Dendritic cell treated with granulocyte-macrophage colony-stimulating factor and Interleukin-4, amounts not matched to agents 40 ng/mL and 50 ng/mL, for 4 days (primary cell): ENCODE results near the gene LCN2.
A peak's percentile ranks its signal among the peaks of the same experiment; 100 is the strongest.
"Not testable (repeated sequence)": the region's sequence is repeated elsewhere in the genome, so short reads cannot be mapped to it uniquely, and the experiment has no call there.

Experiments used
- H3K27ac Mint-ChIP-seq: one replicate; pipeline ENCODE4 v1.8.0; 2022; ENCODE audit warnings: mild to moderate bottlenecking, mixed read lengths
- H3K27me3 Mint-ChIP-seq: one replicate; pipeline ENCODE4 v1.8.0; 2022; ENCODE audit warnings: mild to moderate bottlenecking, mixed read lengths
- H3K36me3 Mint-ChIP-seq: one replicate; pipeline ENCODE4 v1.8.0; 2022; ENCODE audit warnings: low read depth, mixed read lengths
- H3K4me1 Mint-ChIP-seq: one replicate; pipeline ENCODE4 v1.8.0; 2022; ENCODE audit warnings: low read depth, mixed read lengths
- H3K4me3 Mint-ChIP-seq: one replicate; pipeline ENCODE4 v1.8.0; 2022; ENCODE audit warnings: mild to moderate bottlenecking, moderate library complexity, mixed read lengths
- H3K9me3 Mint-ChIP-seq: one replicate; pipeline ENCODE4 v1.8.0; 2022; ENCODE audit warnings: mixed read lengths
- intact Hi-C: fragments of 100-400 bp; cut with micrococcal nuclease; formaldehyde crosslinking; loops from one replicate; pipeline ENCODE4 v1.15.0; 2022

The LCN2 gene

DNA sequence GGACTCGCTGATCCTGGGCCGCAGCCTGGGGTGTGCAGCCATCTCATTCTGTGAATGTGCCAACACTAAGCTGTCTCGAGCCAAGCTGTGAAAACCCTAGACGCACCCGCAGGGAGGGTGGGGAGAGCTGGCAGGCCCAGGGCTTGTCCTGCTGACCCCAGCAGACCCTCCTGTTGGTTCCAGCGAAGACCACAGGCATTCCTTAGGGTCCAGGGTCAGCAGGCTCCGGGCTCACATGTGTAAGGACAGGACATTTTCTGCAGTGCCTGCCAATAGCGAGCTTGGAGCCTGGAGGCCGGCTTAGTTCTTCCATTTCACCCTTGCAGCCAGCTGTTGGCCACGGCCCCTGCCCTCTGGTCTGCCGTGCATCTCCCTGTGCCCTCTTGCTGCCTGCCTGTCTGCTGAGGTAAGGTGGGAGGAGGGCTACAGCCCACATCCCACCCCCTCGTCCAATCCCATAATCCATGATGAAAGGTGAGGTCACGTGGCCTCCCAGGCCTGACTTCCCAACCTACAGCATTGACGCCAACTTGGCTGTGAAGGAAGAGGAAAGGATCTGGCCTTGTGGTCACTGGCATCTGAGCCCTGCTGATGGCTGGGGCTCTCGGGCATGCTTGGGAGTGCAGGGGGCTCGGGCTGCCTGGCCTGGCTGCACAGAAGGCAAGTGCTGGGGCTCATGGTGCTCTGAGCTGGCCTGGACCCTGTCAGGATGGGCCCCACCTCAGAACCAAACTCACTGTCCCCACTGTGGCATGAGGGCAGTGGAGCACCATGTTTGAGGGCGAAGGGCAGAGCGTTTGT, 41.6 kb upstream of the LCN2 start:
- Mint-ChIP-seq H3K27ac (no peak overlapping the region), H3K36me3 (peaks cover 89% of the 10 kb centered on the region)
- intact Hi-C loops: no loop called here

DNA sequence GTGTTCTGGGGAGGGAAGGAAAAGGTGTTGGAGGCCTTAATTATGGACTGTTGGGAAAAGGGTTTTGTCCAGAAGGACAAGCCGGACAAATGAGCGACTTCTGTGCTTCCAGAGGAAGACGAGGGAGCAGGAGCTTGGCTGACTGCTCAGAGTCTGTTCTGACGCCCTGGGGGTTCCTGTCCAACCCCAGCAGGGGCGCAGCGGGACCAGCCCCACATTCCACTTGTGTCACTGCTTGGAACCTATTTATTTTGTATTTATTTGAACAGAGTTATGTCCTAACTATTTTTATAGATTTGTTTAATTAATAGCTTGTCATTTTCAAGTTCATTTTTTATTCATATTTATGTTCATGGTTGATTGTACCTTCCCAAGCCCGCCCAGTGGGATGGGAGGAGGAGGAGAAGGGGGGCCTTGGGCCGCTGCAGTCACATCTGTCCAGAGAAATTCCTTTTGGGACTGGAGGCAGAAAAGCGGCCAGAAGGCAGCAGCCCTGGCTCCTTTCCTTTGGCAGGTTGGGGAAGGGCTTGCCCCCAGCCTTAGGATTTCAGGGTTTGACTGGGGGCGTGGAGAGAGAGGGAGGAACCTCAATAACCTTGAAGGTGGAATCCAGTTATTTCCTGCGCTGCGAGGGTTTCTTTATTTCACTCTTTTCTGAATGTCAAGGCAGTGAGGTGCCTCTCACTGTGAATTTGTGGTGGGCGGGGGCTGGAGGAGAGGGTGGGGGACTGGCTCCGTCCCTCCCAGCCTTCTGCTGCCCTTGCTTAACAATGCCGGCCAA, 40.8 kb upstream of the LCN2 start:
- H3K4me3 Mint-ChIP-seq: no peak overlapping the region
- H3K27ac Mint-ChIP-seq: no peak overlapping the region
- peaks cover 89% of the 10 kb centered on the region for H3K36me3 Mint-ChIP-seq
- intact Hi-C loops: no loop called here
- H3K9me3 Mint-ChIP-seq: no peaks in the 10 kb centered on the region
- no peaks in the 10 kb centered on the region for H3K27me3 Mint-ChIP-seq
- H3K4me1 Mint-ChIP-seq: peaks cover 24% of the 10 kb centered on the region

More for the DNA sequence above, 41.6 kb upstream of the LCN2 start:
- peaks cover 30% of the 10 kb centered on the region for H3K4me1 Mint-ChIP-seq
- H3K4me3 Mint-ChIP-seq: no peak overlapping the region
- H3K27me3 Mint-ChIP-seq: no peaks in the 10 kb centered on the region
- no peaks in the 10 kb centered on the region for H3K9me3 Mint-ChIP-seq

GRCh38 chr9:128109050-128109709, 40.1 kb upstream of the LCN2 start:
- H3K4me3 Mint-ChIP-seq: no peak overlapping the region
- H3K36me3 Mint-ChIP-seq: peaks cover 89% of the 10 kb centered on the region
- no peaks in the 10 kb centered on the region for H3K27me3 Mint-ChIP-seq
- H3K4me1 Mint-ChIP-seq: peaks cover 19% of the 10 kb centered on the region
- intact Hi-C loops: no loop called here
- no peak overlapping the region for H3K27ac Mint-ChIP-seq
- no peaks in the 10 kb centered on the region for H3K9me3 Mint-ChIP-seq

GRCh38 chr9:128111726-128112125, 37.5 kb upstream of the LCN2 start:
- H3K27ac Mint-ChIP-seq, intact Hi-C loops, H3K27me3 Mint-ChIP-seq, H3K9me3 Mint-ChIP-seq, H3K4me3 Mint-ChIP-seq: not testable (repeated sequence)
- Mint-ChIP-seq H3K36me3 (peaks cover 77% of the 10 kb centered on the region), H3K4me1 (peaks cover 36% of the 10 kb centered on the region)

DNA sequence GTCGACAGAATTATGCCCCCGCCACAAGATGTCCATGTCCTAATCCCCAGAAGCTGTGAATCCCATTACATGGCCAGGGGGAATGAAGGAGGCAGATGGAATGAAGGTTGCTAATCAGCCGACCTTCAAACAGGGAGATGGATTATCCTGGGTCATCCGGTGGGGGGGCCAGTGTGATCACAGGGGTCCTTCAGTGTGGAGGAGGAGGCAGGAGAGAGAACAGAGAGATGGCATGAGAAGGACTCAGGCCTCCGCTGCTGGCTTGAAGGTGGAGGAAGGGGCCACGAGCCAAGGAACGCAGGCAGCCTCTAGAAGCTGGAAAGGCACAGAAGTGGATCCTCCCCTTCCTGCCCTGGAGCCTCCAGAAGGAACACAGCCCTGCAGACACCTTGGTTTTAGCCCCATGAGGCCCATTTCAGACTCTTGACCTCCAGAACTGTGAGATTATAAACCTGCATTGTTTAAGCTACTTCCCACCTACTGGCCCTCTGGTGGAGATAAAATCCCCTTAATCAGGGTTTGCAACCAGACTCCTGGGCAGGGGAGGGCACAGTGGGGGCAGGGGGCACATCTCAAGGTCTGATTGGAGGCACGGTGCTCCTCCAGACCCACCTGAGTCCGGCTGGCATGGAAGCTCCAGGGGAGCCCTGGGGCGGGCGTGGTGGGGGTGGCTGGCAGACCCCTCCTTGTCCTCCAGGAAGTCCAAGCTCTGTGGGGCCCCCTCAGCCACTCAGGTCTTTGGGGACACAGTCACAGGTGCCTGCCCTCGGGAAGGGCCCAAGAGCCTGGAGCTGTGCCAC, 35.5 kb upstream of the LCN2 start:
- peaks cover 6% of the 10 kb centered on the region for H3K27me3 Mint-ChIP-seq
- H3K9me3 Mint-ChIP-seq: no peaks in the 10 kb centered on the region
- no peak overlapping the region for H3K27ac Mint-ChIP-seq
- intact Hi-C loops: no loop called here
- H3K4me3 Mint-ChIP-seq: no peak overlapping the region
- H3K4me1 Mint-ChIP-seq: peaks cover 45% of the 10 kb centered on the region
- peaks cover 57% of the 10 kb centered on the region for H3K36me3 Mint-ChIP-seq

DNA sequence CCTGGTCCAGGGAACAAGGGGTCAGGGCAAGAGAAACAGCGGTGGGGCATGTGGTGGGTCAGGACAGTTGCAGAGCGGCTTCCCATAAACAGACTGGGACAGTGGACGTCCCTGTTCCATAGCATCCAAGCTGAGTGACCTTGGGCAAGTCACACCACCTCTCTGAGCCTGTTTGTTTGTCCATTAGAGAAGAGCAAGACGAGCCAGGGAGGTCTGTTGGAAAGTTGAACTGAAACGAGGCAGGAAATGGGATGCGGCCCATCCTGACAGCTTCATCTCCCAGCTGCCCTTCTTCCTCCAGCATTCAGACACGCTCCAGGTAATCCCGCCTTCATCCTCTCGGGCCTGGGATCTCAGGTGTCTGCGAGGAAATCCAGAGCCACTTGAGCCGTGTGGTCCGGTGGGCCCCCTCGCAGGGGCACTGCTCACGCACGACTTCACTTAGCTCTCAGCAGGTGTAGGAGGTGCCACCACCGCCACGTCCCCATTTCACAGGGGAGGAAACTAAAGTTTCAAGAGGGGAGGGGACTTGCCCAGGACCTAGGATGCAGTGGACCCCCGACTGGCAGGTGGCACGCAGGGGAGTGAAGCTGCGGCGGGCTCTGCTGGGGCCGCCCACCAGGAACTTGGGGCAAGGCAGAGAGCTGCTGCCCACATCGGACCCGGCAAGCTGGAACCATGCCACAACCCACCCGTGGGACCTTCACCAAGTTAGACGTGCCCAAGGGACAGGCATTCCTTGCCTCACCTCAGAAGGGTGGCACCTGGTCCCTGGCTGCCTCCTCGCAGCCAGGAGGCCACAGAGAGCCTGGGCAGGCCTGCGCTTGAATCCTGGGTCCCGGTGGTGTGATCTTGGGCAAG, 34.7 kb upstream of the LCN2 start:
- Mint-ChIP-seq H3K4me3 (no peak overlapping the region), H3K9me3 (no peaks in the 10 kb centered on the region), H3K36me3 (peaks cover 48% of the 10 kb centered on the region), H3K27me3 (peaks cover 6% of the 10 kb centered on the region), H3K27ac (peak overlapping the region; percentile 30), H3K4me1 (peaks cover 43% of the 10 kb centered on the region)
- intact Hi-C loops: no loop called here

DNA sequence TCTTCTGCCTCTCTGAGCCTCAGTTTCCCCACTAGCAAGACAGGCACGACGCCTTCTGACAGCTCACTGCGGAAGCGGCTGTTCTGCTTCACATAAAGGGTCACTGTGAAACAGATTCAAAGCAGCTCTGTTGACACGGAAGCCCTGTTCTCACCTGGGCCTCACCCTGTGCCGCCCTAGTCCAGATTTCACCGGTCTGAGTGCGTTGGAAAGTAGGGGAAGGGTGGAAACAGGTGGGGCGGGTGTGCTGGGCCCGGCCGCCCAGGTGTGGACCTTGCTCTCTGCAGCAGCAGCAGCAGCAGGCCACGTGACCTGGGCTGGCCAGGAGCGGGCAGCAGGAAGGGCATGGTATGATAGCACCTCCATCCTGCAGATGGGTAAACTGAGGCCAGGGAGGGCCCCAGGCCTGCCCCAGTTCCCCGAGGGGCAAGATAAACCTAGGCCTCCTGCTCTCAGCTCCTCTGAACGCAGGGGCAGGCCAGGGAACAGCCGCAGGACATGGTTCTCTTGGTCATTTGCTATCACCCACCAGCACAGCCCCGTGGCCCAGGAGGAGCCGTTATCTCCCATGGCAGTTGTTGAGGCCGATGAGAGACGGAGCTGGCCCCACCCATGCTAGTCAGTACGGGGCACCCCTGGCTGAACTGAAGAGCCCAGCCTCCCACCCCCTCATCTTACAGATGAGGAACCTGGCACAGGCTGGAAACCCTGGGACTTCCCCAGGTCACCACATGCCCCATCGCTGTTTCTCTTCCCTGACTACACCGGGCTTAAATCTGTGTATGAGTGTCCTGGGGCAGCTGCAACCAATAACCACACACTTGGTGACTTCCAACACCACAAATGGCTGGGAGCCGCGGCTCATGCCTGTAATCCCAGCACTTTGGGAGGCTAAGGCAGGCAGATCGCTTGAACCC, 33.8 kb upstream of the LCN2 start:
- H3K27ac Mint-ChIP-seq: peak overlapping the region; percentile 74
- H3K36me3 Mint-ChIP-seq: peaks cover 49% of the 10 kb centered on the region
- H3K4me1 Mint-ChIP-seq: peaks cover 40% of the 10 kb centered on the region
- H3K9me3 Mint-ChIP-seq: no peaks in the 10 kb centered on the region
- peaks cover 6% of the 10 kb centered on the region for H3K27me3 Mint-ChIP-seq
- intact Hi-C loops: loop anchor here (2.0 kb wide), 1 partner anchor 173 kb away; no protein-coding TSS in a partner anchor
- no peak overlapping the region for H3K4me3 Mint-ChIP-seq

- H3K36me3 Mint-ChIP-seq: peaks cover 52% of the 10 kb centered on the region
- H3K4me3 Mint-ChIP-seq: no peak overlapping the region
- peak overlapping the region; percentile 74 for H3K27ac Mint-ChIP-seq
These were observed 32.9 kb upstream of the LCN2 start for GRCh38 chr9:128116104-128117083.

GRCh38 chr9:128117613-128118471, 31.4 kb upstream of the LCN2 start:
- intact Hi-C loops: loop anchor here (2.0 kb wide), 1 partner anchor 175 kb away; no protein-coding TSS in a partner anchor
- no peak overlapping the region for H3K4me3 Mint-ChIP-seq
- no peaks in the 10 kb centered on the region for H3K9me3 Mint-ChIP-seq
- H3K36me3 Mint-ChIP-seq: peaks cover 56% of the 10 kb centered on the region
- H3K27ac Mint-ChIP-seq: peak overlapping the region; percentile 27
- H3K27me3 Mint-ChIP-seq: peaks cover 6% of the 10 kb centered on the region
- peaks cover 40% of the 10 kb centered on the region for H3K4me1 Mint-ChIP-seq

More at GRCh38 chr9:128116104-128117083, 32.9 kb upstream of the LCN2 start:
- intact Hi-C loops: loop anchor here (2.0 kb wide), 1 partner anchor 174 kb away; no protein-coding TSS in a partner anchor
- H3K9me3 Mint-ChIP-seq: no peaks in the 10 kb centered on the region
- H3K27me3 Mint-ChIP-seq: peaks cover 6% of the 10 kb centered on the region
- H3K4me1 Mint-ChIP-seq: peaks cover 40% of the 10 kb centered on the region

DNA sequence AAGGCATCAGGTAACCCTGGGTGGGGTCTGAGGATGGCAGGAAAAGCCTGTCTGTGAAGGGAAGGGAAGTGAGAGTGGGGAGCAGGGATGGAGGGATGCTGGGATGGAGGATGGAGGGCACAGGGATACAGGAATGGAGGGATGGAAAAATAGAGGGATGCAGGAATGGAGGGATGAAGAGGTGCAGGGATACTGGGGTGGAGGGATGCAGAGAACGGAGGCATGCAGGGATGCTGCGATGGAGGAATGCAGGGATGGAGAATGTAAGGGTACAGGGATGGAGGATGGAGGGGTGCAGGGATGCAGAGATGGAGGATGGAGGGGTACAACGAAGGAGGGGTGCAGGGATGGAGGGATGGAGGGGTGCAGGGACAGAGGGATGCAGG, 30.8 kb upstream of the LCN2 start:
- intact Hi-C loops: no loop called here
- no peak overlapping the region for H3K4me3 Mint-ChIP-seq
- peaks cover 56% of the 10 kb centered on the region for H3K36me3 Mint-ChIP-seq
- H3K4me1 Mint-ChIP-seq: peaks cover 40% of the 10 kb centered on the region
- peak overlapping the region; percentile 27 for H3K27ac Mint-ChIP-seq
- no peaks in the 10 kb centered on the region for H3K9me3 Mint-ChIP-seq
- H3K27me3 Mint-ChIP-seq: peaks cover 6% of the 10 kb centered on the region
